ENCODE results near the gene SLC4A4. TPM values are rescaled to one million over a fixed set of nuclear protein-coding genes. Genes with fewer than 3 reads are reported as not detected.

Gene SLC4A4
- total and polyA plus RNA-seq, 12 donors: 1.3 to 34.5 (median 25.1) TPM

DNA sequence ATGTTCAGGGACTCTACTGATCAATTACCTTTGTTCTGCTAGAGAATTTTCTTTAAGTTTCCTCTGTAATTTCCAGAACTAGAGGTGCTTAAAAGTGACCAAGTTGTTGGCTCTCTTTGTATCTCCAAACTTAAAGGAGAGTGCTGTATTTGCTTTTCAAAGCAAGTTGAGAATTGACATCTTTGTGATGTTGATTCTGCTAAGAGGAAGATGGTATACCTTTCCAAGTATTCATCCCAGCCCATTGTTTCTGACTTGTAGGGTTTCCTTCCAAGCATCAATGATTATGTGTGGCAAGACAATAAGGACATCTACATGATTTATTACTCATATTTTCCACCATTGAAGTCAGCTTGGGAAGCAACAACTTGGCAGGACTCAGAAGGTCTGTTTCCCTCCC lies 254.5 kb downstream of the SLC4A4 start:
- H3K9me3 ChIP-seq: peaks cover 0 to 13% (median 0%) of the 10 kb centered on the region in 11 donors
- intact Hi-C loops (cut with DNase I): no loop called here

GRCh38 chr4:71595576-71596108 lies 256.8 kb downstream of the SLC4A4 start:
- DNase-seq: no peak
- ATAC-seq: no peak

More for the DNA sequence above, 254.5 kb downstream of the SLC4A4 start:
- Histone ChIP-seq H3K27me3 (no peaks in the 10 kb centered on the region), H3K4me3 (no peak overlapping the region), H3K4me1 (no peaks in the 10 kb centered on the region), H3K27ac (no peak overlapping the region), H3K36me3 (no peaks in the 10 kb centered on the region)
- DNase-seq: no peak
- ATAC-seq: no peak
- TF ChIP-seq, protein P1, sequence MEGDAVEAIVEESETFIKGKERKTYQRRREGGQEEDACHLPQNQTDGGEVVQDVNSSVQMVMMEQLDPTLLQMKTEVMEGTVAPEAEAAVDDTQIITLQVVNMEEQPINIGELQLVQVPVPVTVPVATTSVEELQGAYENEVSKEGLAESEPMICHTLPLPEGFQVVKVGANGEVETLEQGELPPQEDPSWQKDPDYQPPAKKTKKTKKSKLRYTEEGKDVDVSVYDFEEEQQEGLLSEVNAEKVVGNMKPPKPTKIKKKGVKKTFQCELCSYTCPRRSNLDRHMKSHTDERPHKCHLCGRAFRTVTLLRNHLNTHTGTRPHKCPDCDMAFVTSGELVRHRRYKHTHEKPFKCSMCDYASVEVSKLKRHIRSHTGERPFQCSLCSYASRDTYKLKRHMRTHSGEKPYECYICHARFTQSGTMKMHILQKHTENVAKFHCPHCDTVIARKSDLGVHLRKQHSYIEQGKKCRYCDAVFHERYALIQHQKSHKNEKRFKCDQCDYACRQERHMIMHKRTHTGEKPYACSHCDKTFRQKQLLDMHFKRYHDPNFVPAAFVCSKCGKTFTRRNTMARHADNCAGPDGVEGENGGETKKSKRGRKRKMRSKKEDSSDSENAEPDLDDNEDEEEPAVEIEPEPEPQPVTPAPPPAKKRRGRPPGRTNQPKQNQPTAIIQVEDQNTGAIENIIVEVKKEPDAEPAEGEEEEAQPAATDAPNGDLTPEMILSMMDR (IDR thresholded peaks at IDR 0.05): no peak

DNA sequence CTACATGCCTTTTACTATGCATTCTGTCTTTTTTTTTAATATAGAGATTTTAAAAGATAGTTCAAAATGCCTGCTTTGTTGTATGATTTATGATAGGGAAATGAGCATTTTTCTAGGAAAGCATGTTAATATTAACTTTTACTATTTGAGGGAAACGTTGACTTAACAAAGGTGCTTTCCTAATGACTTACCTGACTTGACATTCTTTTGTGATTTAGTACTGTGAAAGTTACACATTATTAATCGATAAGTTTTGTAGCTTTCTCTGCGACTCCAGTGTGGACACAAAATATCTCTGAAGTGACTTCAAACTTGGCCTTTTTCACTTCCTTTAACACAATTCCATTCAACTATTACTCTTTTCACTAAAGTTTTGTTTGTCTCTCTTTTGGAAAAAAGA lies 260.8 kb downstream of the SLC4A4 start:
- Histone ChIP-seq H3K9me3 (no peaks in the 10 kb centered on the region), H3K27ac (no peak overlapping the region), H3K27me3 (no peaks in the 10 kb centered on the region), H3K4me1 (no peaks in the 10 kb centered on the region), H3K4me3 (no peak overlapping the region), H3K36me3 (no peaks in the 10 kb centered on the region)
- DNase-seq (no peak), ATAC-seq (no peak)
- TF ChIP-seq, protein P1 (IDR thresholded peaks at IDR 0.05): no peak
- intact Hi-C loops (cut with DNase I): no loop called here
- whole genome bisulfite sequencing, 2 donors: 67 to 70% methylated on average over 3 of the region's 3 CpGs

More at GRCh38 chr4:71595576-71596108, 256.8 kb downstream of the SLC4A4 start:
- H3K9me3 ChIP-seq: no peaks in the 10 kb centered on the region
- H3K4me1 ChIP-seq: no peaks in the 10 kb centered on the region
- no peaks in the 10 kb centered on the region for H3K27me3 ChIP-seq
- H3K4me3 ChIP-seq: no peak overlapping the region
- no peaks in the 10 kb centered on the region for H3K36me3 ChIP-seq
- intact Hi-C loops (cut with DNase I): no loop called here
- TF ChIP-seq, protein P1 (IDR thresholded peaks at IDR 0.05): no peak
- WGBS, 2 donors: 13 to 21% methylated on average over 2 of the region's 2 CpGs
- H3K27ac ChIP-seq: no peak overlapping the region

DNA sequence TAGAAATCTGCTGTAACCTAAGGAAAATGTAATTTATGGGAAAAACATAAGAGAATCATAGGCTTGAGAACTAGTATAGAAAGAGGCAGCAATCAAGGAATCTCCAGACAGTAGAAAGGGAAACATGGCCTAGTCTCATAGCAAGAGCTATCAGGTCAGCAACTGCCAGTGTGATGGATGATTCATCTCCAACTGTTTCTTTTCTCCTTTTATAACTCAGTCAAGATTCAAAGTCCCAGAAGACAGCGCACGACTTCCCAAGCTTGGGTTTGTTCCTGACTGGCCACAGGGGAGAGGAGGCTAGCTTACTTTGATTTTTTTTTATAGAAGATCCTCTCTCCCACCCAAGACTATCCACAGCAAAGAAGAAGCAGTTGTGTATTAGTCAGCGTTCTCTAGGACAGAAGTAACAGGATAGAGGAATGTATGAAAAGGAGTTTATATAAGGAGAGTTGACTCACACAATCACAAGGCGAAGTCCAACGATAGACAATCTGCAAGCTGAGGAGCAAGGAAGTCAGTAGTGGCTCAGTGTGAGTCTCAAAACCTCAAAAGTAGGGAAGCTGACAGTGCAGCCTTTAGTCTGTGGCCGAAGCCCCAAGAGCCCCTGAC lies 263.6 kb downstream of the SLC4A4 start:
- H3K36me3 ChIP-seq: no peaks in the 10 kb centered on the region
- no peak overlapping the region for H3K27ac ChIP-seq
- no peaks in the 10 kb centered on the region for H3K27me3 ChIP-seq
- TF ChIP-seq, protein P1 (IDR thresholded peaks at IDR 0.05): no peak
- no peak for DNase-seq
- H3K4me3 ChIP-seq: no peak overlapping the region
- intact Hi-C loops (cut with DNase I): no loop called here
- no peaks in the 10 kb centered on the region for H3K9me3 ChIP-seq
- H3K4me1 ChIP-seq: no peaks in the 10 kb centered on the region
- 73 to 83% methylated on average over 6 of the region's 6 CpGs for WGBS, 2 donors
- no peak for ATAC-seq

All from heart right ventricle (tissue), 16 donors.